ENCODE measurements around the gene AGAP2. TPM values are rescaled to one million over a fixed set of nuclear protein-coding genes. Genes with fewer than 3 reads are reported as not detected.
"Not testable (repeated sequence)": the region's sequence is repeated elsewhere in the genome, so short reads cannot be mapped to it uniquely, and the experiment has no call there.

AGAP2 gene
- total RNA-seq, 1 donor from 2014 or later: 0.26 TPM

DNA sequence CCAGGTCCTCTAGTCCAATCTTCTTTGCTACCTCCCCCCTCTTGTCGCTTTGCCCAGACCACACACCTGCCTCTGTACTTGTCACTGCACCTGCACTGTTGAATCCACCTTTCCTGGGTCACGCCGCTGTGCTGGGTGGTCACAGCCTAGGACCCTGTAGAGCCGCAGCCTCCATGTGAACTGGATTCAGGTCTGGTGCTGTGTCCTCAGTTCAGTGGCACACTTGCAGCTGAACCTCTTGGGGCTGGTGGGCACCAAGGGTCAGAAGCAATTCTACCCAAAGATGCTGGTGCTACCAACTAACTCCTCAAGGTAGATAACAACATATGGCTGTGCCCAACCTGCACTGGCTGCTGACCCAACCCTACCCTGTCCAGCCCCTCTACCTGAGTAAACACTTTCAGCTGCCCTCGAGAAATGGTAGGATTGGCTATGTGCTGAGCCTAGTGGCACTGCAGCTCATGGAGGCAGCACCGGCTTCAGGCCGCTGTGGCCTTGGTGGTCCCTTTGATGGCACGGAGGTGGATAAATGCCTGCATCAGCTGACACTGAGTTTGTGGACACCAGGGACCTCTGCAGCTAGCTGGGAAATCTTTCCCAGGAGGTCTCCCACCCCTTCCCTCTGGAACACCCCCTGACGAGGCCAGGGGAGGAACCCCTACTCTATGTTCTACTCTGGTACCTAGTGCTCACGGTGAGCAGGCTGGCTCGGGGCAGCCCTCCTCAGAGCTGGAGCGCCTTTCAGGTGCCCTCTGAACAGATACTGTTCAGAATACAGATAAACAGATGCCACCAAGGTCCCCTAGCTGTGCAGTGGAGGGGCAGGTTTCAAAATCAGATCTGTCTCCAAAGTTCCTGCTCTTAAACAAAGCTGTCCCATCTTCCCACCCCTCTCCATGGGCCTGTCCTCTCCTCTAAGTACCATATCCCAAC lies 14.3 kb downstream of the AGAP2 start:
- no peak for DNase-seq (ENCODE audit: low read depth in 2 of 2)

DNA sequence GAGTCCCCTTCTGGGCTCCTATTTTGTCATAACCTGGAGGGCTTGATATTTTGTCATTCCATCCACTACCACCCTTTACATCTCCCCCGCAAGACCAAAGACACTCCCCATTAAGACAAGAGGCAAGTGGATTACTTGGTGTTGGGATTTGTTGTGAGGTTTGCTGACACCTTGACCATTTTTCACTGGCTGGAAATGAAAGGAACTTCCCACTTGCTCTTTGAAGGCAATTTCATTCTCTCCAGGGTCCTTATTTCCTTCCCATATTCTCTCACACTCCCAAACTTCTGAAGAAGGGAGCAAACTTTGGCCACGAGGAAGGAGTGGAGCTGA lies 14.9 kb downstream of the AGAP2 start:
- no peak for DNase-seq (ENCODE audit: low read depth in 2 of 2)

DNA sequence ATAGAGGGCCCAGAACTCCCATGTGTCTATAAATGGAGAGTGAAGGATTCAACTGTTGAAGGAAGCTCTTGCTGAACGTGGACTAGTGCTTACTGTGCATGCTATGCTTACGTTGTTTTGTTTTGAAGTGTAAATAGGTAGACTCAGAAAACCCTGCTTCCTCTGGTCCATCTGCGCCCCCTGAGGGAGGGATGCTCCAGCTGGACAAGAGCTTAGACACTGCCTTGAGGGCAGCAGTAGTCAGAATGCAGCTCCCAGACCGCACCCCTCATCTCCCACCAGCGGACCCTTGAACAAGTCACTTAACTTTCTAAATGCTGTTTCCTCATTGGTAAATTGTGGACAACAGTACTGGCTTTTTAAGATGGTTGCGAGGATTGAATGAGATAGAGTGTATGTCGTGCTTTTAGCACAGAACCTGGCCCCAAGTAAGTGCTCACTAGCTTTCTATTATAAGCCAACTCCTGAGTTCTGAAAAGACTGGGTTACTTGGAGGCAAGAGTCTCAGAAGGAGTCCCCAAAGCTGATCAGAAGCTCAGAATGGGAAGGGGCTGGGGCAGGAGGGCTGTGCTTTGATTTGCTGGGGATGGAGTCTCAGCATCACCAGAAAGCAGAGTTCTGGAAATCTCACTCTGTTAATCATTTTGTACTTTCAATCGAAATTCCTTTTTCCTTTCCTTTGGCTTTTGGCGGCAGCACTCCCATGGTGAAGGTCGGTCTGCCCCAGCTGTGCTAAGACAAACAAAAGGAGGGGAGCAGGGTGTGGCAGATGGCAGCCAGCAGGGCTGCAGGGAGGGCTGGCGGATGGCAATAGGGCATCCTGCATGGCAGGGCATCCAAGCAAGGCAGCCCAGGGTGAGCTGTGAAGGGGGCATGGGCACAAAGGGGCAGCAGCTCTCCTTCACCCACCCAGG lies 15.6 kb downstream of the AGAP2 start:
- DNase-seq (ENCODE audit: low read depth in 2 of 2): no peak

GRCh38 chr12:57721846-57722608 lies 16.5 kb downstream of the AGAP2 start:
- not testable (repeated sequence) for DNase-seq (ENCODE audit: low read depth in 2 of 2)

GRCh38 chr12:57720606-57721595 lies 17.6 kb downstream of the AGAP2 start:
- no peak for DNase-seq (ENCODE audit: low read depth in 2 of 2)

DNA sequence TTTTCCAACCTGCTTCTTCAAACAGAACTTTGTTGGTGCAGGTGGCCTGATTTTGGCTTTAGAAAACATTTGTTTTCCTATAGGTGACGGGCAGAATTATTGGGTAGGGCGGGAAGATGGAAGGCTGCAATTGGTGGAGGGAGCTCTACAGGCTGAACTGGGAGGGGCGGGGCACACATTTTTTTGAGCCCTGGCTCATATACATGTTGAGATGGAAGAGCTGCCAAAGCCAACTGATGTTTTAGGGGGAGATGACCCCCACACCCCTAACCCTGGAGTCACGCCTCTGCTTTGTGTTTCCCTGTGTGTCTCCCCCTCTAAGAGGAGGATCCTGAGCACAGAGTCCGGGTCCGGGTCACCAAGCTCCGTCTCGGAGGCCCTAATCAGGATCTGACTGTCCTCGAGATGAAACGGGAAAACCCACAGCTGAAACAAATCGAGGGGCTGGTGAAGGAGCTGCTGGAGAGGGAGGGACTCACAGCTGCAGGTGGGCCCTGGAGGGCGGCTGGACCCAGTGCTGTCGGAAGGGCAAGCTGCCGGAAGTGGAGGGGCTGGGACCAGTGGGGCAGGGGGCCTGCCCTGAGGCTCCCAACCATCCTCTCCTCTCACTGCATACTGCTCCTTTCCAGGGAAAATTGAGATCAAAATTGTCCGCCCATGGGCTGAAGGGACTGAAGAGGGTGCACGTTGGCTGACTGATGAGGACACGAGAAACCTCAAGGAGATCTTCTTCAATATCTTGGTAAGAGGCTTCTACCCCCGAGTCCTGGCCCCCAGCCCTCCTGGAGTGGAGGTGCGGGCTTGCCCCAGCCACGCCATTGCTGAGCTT lies 18.6 kb downstream of the AGAP2 start:
- no peak for DNase-seq (ENCODE audit: low read depth in 2 of 2)

GRCh38 chr12:57718641-57719528 lies 19.7 kb downstream of the AGAP2 start:
- no peak for DNase-seq (ENCODE audit: low read depth in 2 of 2)

DNA sequence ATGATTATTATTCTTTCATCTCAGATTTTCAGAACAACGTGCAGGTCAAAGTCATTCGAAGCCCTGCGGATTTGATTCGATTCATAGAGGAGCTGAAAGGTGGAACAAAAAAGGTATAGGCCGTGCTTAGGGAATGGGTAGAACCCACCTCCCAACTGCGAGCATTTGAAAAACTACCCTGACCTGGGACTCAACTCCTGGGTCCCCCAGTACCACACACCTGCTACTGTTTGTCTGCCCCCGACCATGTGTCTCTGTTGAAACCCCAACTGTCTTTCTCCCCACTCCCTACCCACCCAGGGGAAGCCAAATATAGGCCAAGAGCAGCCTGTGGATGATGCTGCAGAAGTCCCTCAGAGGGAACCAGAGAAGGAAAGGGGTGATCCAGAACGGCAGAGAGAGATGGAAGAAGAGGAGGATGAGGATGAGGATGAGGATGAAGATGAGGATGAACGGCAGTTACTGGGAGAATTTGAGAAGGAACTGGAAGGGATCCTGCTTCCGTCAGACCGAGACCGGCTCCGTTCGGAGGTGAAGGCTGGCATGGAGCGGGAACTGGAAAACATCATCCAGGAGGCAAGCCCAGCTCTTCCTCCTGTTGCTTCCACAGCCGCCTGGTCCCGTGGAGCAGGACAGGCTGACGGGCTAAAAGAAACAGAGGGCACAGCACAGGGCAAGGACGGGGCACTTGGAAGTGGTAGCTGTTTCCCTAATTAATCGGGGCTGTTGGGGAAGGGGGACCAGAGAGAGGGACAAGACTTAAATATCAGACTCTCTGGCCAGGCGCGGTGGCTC lies 20.5 kb downstream of the AGAP2 start:
- DNase-seq (ENCODE audit: low read depth in 2 of 2): no peak

- DNase-seq (ENCODE audit: low read depth in 2 of 2): no peak
These were observed 21.4 kb downstream of the AGAP2 start for GRCh38 chr12:57717131-57717530.

DNA sequence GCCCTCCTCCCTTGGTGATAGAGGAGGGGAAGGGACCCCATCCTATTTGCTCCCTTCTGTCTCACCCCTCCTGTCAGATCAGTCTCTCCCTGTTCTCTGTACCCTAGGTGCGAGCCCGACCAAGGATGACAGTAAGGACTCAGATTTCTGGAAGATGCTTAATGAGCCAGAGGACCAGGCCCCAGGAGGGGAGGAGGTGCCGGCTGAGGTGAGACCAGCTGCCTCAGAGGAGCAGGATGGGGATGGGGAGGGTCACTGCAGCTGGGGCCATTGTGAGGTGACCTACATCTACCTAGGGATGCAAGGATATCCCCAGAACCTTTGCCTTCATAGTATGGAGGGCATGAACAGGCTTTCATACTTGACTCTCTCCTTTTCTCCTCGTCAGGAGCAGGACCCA lies 22.2 kb downstream of the AGAP2 start:
- no peak for DNase-seq (ENCODE audit: low read depth in 2 of 2)

- no peak for DNase-seq (ENCODE audit: low read depth in 2 of 2)
These were observed 22.8 kb downstream of the AGAP2 start for GRCh38 chr12:57715786-57716185.

DNA sequence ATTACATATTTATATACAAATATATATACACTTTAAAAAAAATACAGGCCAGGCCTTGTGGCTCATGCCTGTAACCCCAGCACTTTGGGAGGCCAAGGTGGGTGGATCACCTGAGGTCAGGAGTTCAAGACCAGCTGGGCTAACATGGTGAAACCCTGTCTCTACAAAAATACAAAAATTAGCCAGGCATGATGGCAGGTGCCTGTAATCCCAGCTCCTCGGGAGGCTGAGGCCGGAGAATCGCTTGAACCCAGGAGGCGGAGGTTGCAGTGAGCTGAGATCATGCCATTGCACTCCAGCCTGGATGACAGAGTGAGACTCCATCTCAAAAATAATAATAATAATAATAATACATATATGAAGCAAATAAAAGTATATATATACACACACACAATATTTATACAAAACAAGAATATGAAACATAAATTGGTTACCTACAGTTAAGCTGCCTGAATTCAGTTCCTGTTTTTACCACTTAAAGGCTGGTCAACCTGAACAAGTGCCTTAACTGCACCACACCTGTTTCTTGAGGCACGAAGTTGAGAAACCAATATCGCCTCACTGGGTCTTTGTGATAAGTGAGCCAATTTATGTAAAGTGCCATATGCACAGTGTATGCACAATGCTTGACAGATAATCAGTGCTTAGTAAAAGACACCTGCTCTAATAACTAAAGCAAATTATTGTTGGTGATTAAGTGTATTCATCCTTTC lies 23.4 kb downstream of the AGAP2 start:
- not testable (repeated sequence) for DNase-seq (ENCODE audit: low read depth in 2 of 2)

DNA sequence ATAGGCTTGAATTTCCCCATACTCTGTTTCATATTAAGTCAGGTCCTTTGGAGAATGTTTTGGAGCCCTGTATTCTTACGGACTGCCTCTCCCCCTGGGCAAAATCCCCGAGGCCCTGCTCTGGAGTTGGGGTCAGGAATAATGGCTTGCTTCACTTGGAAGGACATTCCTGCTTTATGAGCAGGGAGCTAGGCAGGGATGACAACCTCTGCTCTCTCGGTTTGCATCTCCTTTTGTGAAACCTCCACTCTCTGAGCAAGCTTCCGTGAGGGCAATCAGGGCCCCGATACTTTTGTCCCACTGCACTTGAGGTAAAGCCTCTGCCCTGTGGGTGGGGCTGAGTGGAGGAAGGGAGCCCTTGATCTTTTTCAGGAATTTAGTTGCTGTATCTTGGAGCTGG lies 25.3 kb downstream of the AGAP2 start:
- no peak for DNase-seq (ENCODE audit: low read depth in 2 of 2)

- DNase-seq (ENCODE audit: low read depth in 2 of 2): no peak
These were observed 25.8 kb downstream of the AGAP2 start for GRCh38 chr12:57712701-57713100.

DNA sequence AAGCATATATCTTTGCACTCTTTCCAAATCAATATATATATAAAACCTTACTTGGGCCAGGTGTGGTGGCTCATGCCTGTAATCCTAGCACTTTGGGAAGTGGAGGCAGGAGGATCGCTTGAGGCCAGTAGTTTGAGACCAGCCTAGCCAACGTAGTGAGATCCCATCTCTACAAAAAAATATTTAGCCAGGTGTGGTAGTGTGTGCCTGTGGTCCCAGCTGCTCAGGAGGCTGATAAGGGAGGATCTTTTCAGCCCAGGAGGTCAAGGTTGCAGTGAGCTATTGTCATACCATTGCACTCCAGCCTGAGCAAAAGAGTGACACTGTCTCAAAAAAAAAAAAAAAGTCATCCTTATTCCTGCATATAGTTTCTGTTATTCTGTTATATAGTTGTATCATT lies 30.2 kb downstream of the AGAP2 start:
- no peak for DNase-seq (ENCODE audit: low read depth in 2 of 2)

DNA sequence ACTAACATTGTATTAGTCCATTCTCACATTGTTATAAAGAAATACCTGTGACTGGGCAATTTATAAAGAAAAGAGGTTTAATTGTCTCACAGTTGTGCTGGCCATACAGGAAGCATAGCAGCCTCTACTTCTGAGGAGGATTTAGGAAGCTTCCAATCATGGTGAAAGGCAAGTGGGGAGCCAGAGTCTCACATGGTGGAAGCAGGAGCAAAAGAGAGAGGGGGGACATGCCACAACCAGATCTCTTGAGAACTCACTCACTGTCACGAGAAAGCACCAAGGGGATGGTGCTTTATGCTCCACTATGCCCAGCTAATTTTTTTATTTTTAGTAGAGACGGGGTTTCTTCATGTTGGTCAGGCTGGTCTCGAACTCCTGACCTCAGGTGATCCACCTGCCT lies 31.3 kb downstream of the AGAP2 start:
- no peak for DNase-seq (ENCODE audit: low read depth in 2 of 2)

GRCh38 chr12:57700317-57700716 lies 38.2 kb downstream of the AGAP2 start:
- DNase-seq (ENCODE audit: low read depth in 2 of 2): no peak

Data from dermis microvascular lymphatic vessel endothelial cell (primary cell).